Natural killer cell (primary cell): ENCODE data around the gene HOXA2. TPM values are rescaled to one million over a fixed set of nuclear protein-coding genes. Genes with fewer than 3 reads are reported as not detected.

Experiments
- ATAC-seq, 3 donors: fragments of 150-1000 bp in 2 of 3; fragments of 200-7000 bp in 1 of 3; cut with Tn5 transposase; 1 replicate in 1 of 3; 2 replicates in 2 of 3; pipeline ENCODE4 v1.10.0; 2021; ENCODE audit warnings: mild to moderate bottlenecking in 2 of 3, moderate library complexity in 2 of 3
- DNase-seq, 2 donors: peaks; one replicate each; pipeline versions ENCODE4 v3.0.0 to v3.0.0-alpha.2; 2013 to 2021; ENCODE audit warnings: mixed read lengths in 1 of 2
- H3K27ac ChIP-seq: one replicate; pipeline ENCODE4 v1.5.1; 2013; ENCODE audit warnings: mild to moderate bottlenecking, low read length
- H3K27me3 ChIP-seq: one replicate; pipeline ENCODE4 v1.6.1; 2013; ENCODE audit warnings: low read length; ENCODE audit not compliant: control insufficient read depth, insufficient read depth
- H3K36me3 ChIP-seq: one replicate; pipeline ENCODE4 v1.6.1; 2013; ENCODE audit warnings: low read length; ENCODE audit not compliant: control insufficient read depth, insufficient read depth
- H3K4me1 ChIP-seq: one replicate; pipeline ENCODE4 v1.6.1; 2013; ENCODE audit warnings: low read length; ENCODE audit not compliant: control insufficient read depth, insufficient read depth
- H3K4me3 ChIP-seq: one replicate; pipeline ENCODE4 v1.5.1; 2013; ENCODE audit warnings: low read length
- H3K9me3 ChIP-seq: one replicate; pipeline ENCODE4 v1.6.1; 2013; ENCODE audit warnings: low read length; ENCODE audit not compliant: control insufficient read depth, insufficient read depth
- H3K27ac Mint-ChIP-seq, 2 donors: one replicate each; pipeline ENCODE4 v1.8.0; 2022; ENCODE audit warnings: mild to moderate bottlenecking in 2 of 2, mixed read lengths in 2 of 2, moderate library complexity in 1 of 2
- H3K27me3 Mint-ChIP-seq, 2 donors: one replicate each; pipeline ENCODE4 v1.8.0; 2022; ENCODE audit warnings: low read depth in 2 of 2, mixed read lengths in 2 of 2
- H3K36me3 Mint-ChIP-seq: one replicate; pipeline ENCODE4 v1.8.0; 2022; ENCODE audit warnings: mixed read lengths
- H3K4me1 Mint-ChIP-seq, 2 donors: one replicate each; pipeline ENCODE4 v1.8.0; 2022; ENCODE audit warnings: mixed read lengths in 2 of 2
- H3K4me3 Mint-ChIP-seq: one replicate; pipeline ENCODE4 v1.8.0; 2022; ENCODE audit warnings: mild to moderate bottlenecking, moderate library complexity, mixed read lengths
- H3K9me3 Mint-ChIP-seq, 2 donors: one replicate each; pipeline ENCODE4 v1.8.0; 2022; ENCODE audit warnings: mixed read lengths in 2 of 2
- WGBS: methylation state at CpG from one replicate; pipeline ENCODE4 v1.1.7; 2013; ENCODE audit warnings: missing lambda C conversion rate; ENCODE audit not compliant: insufficient coverage; 5-methylcytosine and 5-hydroxymethylcytosine counted together
- intact Hi-C: fragments of 100-400 bp; cut with micrococcal nuclease; formaldehyde crosslinking; loops from one replicate; pipeline ENCODE4 v1.14.2; 2022
- total RNA-seq, 4 donors: library from RNA; stranded (reverse); fragments of 120-200 nt in 1 of 4; gene quantifications; one replicate each; pipeline versions ENCODE4 v1.2.3 to v1.2.4, GENCODE V29; 2013 to 2022
- TF ChIP-seq, protein P1 (sequence below): fragments of 200-600 bp; IDR thresholded peaks from one replicate; pipeline ENCODE4 v1.8.0; 2022; ENCODE audit warnings: antibody characterized with exemption

HOXA2 gene
- total RNA-seq, 3 donors from 2014 or later (not counting 1 experiment from before 2014, with no cell fraction given): not detected

DNA sequence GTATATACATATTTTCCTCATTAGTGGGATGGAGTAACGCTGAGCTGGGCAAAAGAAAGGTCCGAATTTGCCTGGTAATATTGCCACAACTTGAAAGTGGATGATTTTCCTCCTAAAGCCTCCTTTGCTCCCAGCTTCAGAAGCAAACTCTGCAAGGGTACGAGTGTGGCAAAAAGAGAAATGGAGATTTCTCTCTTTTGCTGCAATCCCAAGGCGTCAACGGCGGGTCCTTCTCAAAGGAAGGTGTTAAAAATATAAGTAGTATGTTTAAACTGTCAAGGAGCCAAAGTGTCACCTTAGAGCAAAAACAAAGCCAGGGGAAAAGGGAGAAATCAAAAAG is 12.4 kb upstream of the HOXA2 start:
- H3K27me3 ChIP-seq: no peaks in the 10 kb centered on the region
- no peaks in the 10 kb centered on the region for H3K4me1 ChIP-seq
- no peaks in the 10 kb centered on the region for H3K36me3 ChIP-seq
- Mint-ChIP-seq H3K9me3 (no peaks in the 10 kb centered on the region), H3K4me1 (no peaks in the 10 kb centered on the region), H3K36me3 (no peaks in the 10 kb centered on the region), H3K27ac (no peak overlapping the region), H3K27me3 (peaks cover 0 to 4% of the 10 kb centered on the region in 2 donors), H3K4me3 (no peak overlapping the region)
- no peak for DNase-seq
- H3K4me3 ChIP-seq: no peak overlapping the region
- no peak overlapping the region for H3K27ac ChIP-seq
- no peaks in the 10 kb centered on the region for H3K9me3 ChIP-seq
- TF ChIP-seq, protein P1, sequence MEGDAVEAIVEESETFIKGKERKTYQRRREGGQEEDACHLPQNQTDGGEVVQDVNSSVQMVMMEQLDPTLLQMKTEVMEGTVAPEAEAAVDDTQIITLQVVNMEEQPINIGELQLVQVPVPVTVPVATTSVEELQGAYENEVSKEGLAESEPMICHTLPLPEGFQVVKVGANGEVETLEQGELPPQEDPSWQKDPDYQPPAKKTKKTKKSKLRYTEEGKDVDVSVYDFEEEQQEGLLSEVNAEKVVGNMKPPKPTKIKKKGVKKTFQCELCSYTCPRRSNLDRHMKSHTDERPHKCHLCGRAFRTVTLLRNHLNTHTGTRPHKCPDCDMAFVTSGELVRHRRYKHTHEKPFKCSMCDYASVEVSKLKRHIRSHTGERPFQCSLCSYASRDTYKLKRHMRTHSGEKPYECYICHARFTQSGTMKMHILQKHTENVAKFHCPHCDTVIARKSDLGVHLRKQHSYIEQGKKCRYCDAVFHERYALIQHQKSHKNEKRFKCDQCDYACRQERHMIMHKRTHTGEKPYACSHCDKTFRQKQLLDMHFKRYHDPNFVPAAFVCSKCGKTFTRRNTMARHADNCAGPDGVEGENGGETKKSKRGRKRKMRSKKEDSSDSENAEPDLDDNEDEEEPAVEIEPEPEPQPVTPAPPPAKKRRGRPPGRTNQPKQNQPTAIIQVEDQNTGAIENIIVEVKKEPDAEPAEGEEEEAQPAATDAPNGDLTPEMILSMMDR: no peak
- 94% methylated on average over 6 of the region's 6 CpGs for WGBS
- ATAC-seq: no peak
- intact Hi-C loops: no loop called here

GRCh38 chr7:27113991-27114769 is 11.7 kb upstream of the HOXA2 start:
- WGBS: 83% methylated on average over 10 of the region's 26 CpGs
- H3K4me3 Mint-ChIP-seq: no peak overlapping the region
- no peaks in the 10 kb centered on the region for H3K4me1 Mint-ChIP-seq
- H3K9me3 Mint-ChIP-seq: no peaks in the 10 kb centered on the region
- H3K9me3 ChIP-seq: no peaks in the 10 kb centered on the region
- H3K4me3 ChIP-seq: no peak overlapping the region
- H3K27ac ChIP-seq: no peak overlapping the region
- ATAC-seq (no peak), DNase-seq (no peak)
- no peak overlapping the region for H3K27ac Mint-ChIP-seq
- no peaks in the 10 kb centered on the region for H3K36me3 Mint-ChIP-seq
- TF ChIP-seq, protein P1: no peak
- H3K36me3 ChIP-seq: no peaks in the 10 kb centered on the region
- H3K27me3 ChIP-seq: no peaks in the 10 kb centered on the region
- H3K27me3 Mint-ChIP-seq: peaks cover 0 to 4% of the 10 kb centered on the region in 2 donors
- intact Hi-C loops: no loop called here
- H3K4me1 ChIP-seq: no peaks in the 10 kb centered on the region

DNA sequence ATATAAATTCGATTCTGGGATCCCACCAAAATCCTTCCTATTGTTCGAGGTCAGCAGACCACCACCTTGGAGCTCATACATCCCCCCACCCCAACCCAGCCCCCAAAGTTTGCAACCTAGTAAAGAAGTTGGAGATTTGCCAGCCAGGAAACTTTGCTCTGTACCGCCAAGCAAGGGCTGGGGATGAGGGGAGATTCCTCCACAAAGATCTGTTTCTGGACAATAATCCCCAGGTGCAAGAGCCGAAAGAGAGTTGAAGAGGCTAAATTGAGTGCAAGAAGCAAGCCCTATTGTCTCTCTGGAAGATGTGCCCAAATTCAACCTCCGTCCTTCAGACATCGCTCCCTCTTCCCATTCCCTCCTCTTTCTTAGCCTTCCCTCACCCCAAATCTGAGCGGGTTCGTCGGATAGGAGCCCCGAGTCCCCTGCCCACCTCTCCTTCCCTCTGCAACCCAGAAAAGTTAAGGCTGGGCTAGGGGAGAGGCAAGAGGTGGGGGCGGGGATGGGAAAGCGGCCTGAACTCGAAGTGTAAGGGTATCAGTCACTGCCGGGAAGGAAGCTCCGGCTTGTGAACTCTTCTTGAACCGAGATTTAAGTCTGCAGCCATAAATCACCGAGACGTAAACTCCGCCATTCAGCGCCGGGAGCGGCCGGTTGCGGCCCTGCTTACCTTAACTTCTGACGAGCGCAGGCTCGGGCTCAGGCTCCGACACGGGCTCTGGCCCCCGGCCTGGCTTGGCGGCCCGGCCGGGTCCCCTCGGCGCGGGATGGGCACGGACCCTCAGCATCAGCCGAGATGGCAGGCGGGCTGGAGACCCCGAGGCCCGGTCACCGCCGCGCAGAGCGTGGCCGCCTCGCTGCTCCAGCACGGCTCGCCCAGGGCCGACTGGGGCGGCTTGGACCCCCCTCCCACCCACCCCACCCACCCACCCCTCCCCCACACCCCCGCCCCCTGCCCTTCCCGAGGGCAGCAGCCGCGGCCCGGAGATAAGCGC is 10.8 kb upstream of the HOXA2 start:
- no peaks in the 10 kb centered on the region for H3K9me3 ChIP-seq
- peaks cover 0 to 4% of the 10 kb centered on the region in 2 donors for H3K27me3 Mint-ChIP-seq
- H3K36me3 ChIP-seq: no peaks in the 10 kb centered on the region
- TF ChIP-seq, protein P1: no peak
- H3K4me3 ChIP-seq: no peak overlapping the region
- no peak overlapping the region for H3K27ac ChIP-seq
- H3K36me3 Mint-ChIP-seq: no peaks in the 10 kb centered on the region
- H3K4me3 Mint-ChIP-seq: no peak overlapping the region
- no peak for DNase-seq
- intact Hi-C loops: no loop called here
- H3K4me1 Mint-ChIP-seq: no peaks in the 10 kb centered on the region
- H3K4me1 ChIP-seq: no peaks in the 10 kb centered on the region
- 94% methylated on average over 46 of the region's 57 CpGs for WGBS
- H3K27me3 ChIP-seq: no peaks in the 10 kb centered on the region
- H3K9me3 Mint-ChIP-seq: no peaks in the 10 kb centered on the region
- no peak overlapping the region for H3K27ac Mint-ChIP-seq
- no peak for ATAC-seq
